Measurements from ENCODE around the gene LRBA.
"Not testable (repeated sequence)": the region's sequence is repeated elsewhere in the genome, so short reads cannot be mapped to it uniquely, and the experiment has no call there.

Gene LRBA

GRCh38 chr4:150389896-150390530, 625.1 kb downstream of the LRBA start:
- H4K91ac ChIP-seq (ENCODE audit: low read length): no peak overlapping the region
- no peaks in the 10 kb centered on the region for H3K79me1 ChIP-seq (replicated peaks; ENCODE audit: low read length, poor library complexity, severe bottlenecking)
- WGBS: no CpG with 5 or more reads among the region's 2 CpGs
- H3K27me3 ChIP-seq (ENCODE audit: control insufficient read depth in 1 of 2, insufficient read depth in 1 of 2, low read length in 2 of 2): no peaks in the 10 kb centered on the region
- no peak overlapping the region for H3K9ac ChIP-seq (ENCODE audit: low read length)
- H3K9me3 ChIP-seq (ENCODE audit: control insufficient read depth, low read length): peaks cover 3% of the 10 kb centered on the region
- H2BK120ac ChIP-seq (ENCODE audit: low read depth, low read length): no peak overlapping the region
- H3K4me1 ChIP-seq (ENCODE audit: control insufficient read depth, insufficient read depth, low read depth, low read length): no peaks in the 10 kb centered on the region
- no peak overlapping the region for H2BK15ac ChIP-seq (ENCODE audit: low read depth, poor library complexity, severe bottlenecking)
- H3K18ac ChIP-seq (ENCODE audit: low read depth in 1 of 2, low read length in 2 of 2): no peak overlapping the region
- H3K4me3 ChIP-seq (ENCODE audit: insufficient read depth in 1 of 2, low read depth in 1 of 2, low read length in 2 of 2): no peak overlapping the region
- H2BK5ac ChIP-seq (ENCODE audit: low read depth, low read length, poor library complexity, severe bottlenecking): no peak overlapping the region
- no peak overlapping the region for H3K4me2 ChIP-seq (ENCODE audit: low read length, poor library complexity, severe bottlenecking)
- no peak overlapping the region for H3K4ac ChIP-seq (ENCODE audit: low read depth in 1 of 2, low read length in 2 of 2)
- DNase-seq: peak; percentile 68
- no peak overlapping the region for H3K14ac ChIP-seq (ENCODE audit: low read length in 2 of 2)
- no peaks in the 10 kb centered on the region for H3K36me3 ChIP-seq (ENCODE audit: control insufficient read depth in 1 of 2, insufficient read depth in 2 of 2, low read depth in 1 of 2, low read length in 2 of 2)
- H3K27ac ChIP-seq (ENCODE audit: low read length, poor library complexity, severe bottlenecking): no peak overlapping the region
- H4K8ac ChIP-seq (ENCODE audit: low read length): no peak overlapping the region
- no peak overlapping the region for H2BK12ac ChIP-seq (ENCODE audit: low read length in 2 of 2)
- H2AFZ ChIP-seq (ENCODE audit: low read depth, low read length): no peak overlapping the region
- no peak overlapping the region for H3K23ac ChIP-seq (ENCODE audit: low read length in 2 of 2)
- no peak overlapping the region for H2AK5ac ChIP-seq (ENCODE audit: low read length, severe bottlenecking)

DNA sequence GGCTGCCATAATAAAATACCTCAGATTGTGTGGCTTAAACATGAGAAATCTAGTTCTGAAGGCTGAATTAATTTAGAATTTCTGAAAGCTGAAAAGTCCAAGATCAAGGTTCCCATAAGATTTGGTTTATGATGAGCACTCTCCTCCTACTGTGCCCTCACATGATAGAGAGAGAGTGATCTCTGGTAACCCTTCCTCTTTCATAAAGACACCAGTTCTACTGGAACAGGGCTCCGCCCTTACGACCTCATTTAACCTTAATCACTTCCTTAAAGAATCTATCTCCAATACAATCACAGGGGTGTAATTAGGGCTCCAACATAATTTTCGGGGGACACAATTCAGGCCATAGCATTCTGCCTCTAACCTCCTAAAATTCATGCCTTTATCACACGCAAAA, 627.1 kb downstream of the LRBA start:
- Histone ChIP-seq H2BK120ac (ENCODE audit: low read depth, low read length) (no peak overlapping the region), H4K8ac (ENCODE audit: low read length) (no peak overlapping the region), H4K91ac (ENCODE audit: low read length) (no peak overlapping the region), H3K27ac (ENCODE audit: low read length, poor library complexity, severe bottlenecking) (no peak overlapping the region), H3K36me3 (ENCODE audit: control insufficient read depth in 1 of 2, insufficient read depth in 2 of 2, low read depth in 1 of 2, low read length in 2 of 2) (no peaks in the 10 kb centered on the region), H3K18ac (ENCODE audit: low read depth in 1 of 2, low read length in 2 of 2) (no peak overlapping the region), H3K4me1 (ENCODE audit: control insufficient read depth, insufficient read depth, low read depth, low read length) (no peaks in the 10 kb centered on the region), H3K14ac (ENCODE audit: low read length in 2 of 2) (no peak overlapping the region), H3K79me1 (replicated peaks; ENCODE audit: low read length, poor library complexity, severe bottlenecking) (no peaks in the 10 kb centered on the region), H2BK5ac (ENCODE audit: low read depth, low read length, poor library complexity, severe bottlenecking) (no peak overlapping the region), H2BK15ac (ENCODE audit: low read depth, poor library complexity, severe bottlenecking) (no peak overlapping the region), H3K9ac (ENCODE audit: low read length) (no peak overlapping the region), H3K4ac (ENCODE audit: low read depth in 1 of 2, low read length in 2 of 2) (no peak overlapping the region), H2AFZ (ENCODE audit: low read depth, low read length) (no peak overlapping the region), H2AK5ac (ENCODE audit: low read length, severe bottlenecking) (no peak overlapping the region), H3K23ac (ENCODE audit: low read length in 2 of 2) (no peak overlapping the region), H3K4me3 (ENCODE audit: insufficient read depth in 1 of 2, low read depth in 1 of 2, low read length in 2 of 2) (no peak overlapping the region), H3K9me3 (ENCODE audit: control insufficient read depth, low read length) (peaks cover 3% of the 10 kb centered on the region), H2BK12ac (ENCODE audit: low read length in 2 of 2) (peak overlapping the region in 1 of 2 experiments; percentile 11), H3K27me3 (ENCODE audit: control insufficient read depth in 1 of 2, insufficient read depth in 1 of 2, low read length in 2 of 2) (no peaks in the 10 kb centered on the region), H3K4me2 (ENCODE audit: low read length, poor library complexity, severe bottlenecking) (no peak overlapping the region)
- WGBS: 97% methylated on average over 4 of the region's 4 CpGs
- DNase-seq: no peak

- H3K4me3 ChIP-seq (ENCODE audit: insufficient read depth in 1 of 2, low read depth in 1 of 2, low read length in 2 of 2); H2AFZ ChIP-seq (ENCODE audit: low read depth, low read length); H3K4me2 ChIP-seq (ENCODE audit: low read length, poor library complexity, severe bottlenecking); H4K8ac ChIP-seq (ENCODE audit: low read length); H3K27me3 ChIP-seq (ENCODE audit: control insufficient read depth in 1 of 2, insufficient read depth in 1 of 2, low read length in 2 of 2); H3K14ac ChIP-seq (ENCODE audit: low read length in 2 of 2); H2BK5ac ChIP-seq (ENCODE audit: low read depth, low read length, poor library complexity, severe bottlenecking); H2AK5ac ChIP-seq (ENCODE audit: low read length, severe bottlenecking); H3K79me1 ChIP-seq (replicated peaks; ENCODE audit: low read length, poor library complexity, severe bottlenecking); H3K36me3 ChIP-seq (ENCODE audit: control insufficient read depth in 1 of 2, insufficient read depth in 2 of 2, low read depth in 1 of 2, low read length in 2 of 2); H3K27ac ChIP-seq (ENCODE audit: low read length, poor library complexity, severe bottlenecking); H3K9ac ChIP-seq (ENCODE audit: low read length); DNase-seq; H3K4ac ChIP-seq (ENCODE audit: low read depth in 1 of 2, low read length in 2 of 2); H3K4me1 ChIP-seq (ENCODE audit: control insufficient read depth, insufficient read depth, low read depth, low read length); H3K23ac ChIP-seq (ENCODE audit: low read length in 2 of 2); H3K9me3 ChIP-seq (ENCODE audit: control insufficient read depth, low read length); H4K91ac ChIP-seq (ENCODE audit: low read length); H2BK15ac ChIP-seq (ENCODE audit: low read depth, poor library complexity, severe bottlenecking): not testable (repeated sequence)
- Histone ChIP-seq H3K18ac (ENCODE audit: low read depth in 1 of 2, low read length in 2 of 2) (peak overlapping the region in 1 of 2 experiments; percentile 73), H2BK120ac (ENCODE audit: low read depth, low read length) (peak overlapping the region; percentile 34), H2BK12ac (ENCODE audit: low read length in 2 of 2) (peak overlapping the region in 1 of 2 experiments; percentile 42)
- 100% methylated on average over 1 of the region's 2 CpGs for WGBS
Observed at GRCh38 chr4:150386415-150386814, 628.7 kb downstream of the LRBA start.

- H3K27me3 ChIP-seq (ENCODE audit: control insufficient read depth in 1 of 2, insufficient read depth in 1 of 2, low read length in 2 of 2): no peaks in the 10 kb centered on the region
- no peak overlapping the region for H3K27ac ChIP-seq (ENCODE audit: low read length, poor library complexity, severe bottlenecking)
- no peak overlapping the region for H3K23ac ChIP-seq (ENCODE audit: low read length in 2 of 2)
- H3K36me3 ChIP-seq (ENCODE audit: control insufficient read depth in 1 of 2, insufficient read depth in 2 of 2, low read depth in 1 of 2, low read length in 2 of 2): no peaks in the 10 kb centered on the region
- H3K4ac ChIP-seq (ENCODE audit: low read depth in 1 of 2, low read length in 2 of 2): no peak overlapping the region
- no peaks in the 10 kb centered on the region for H3K4me1 ChIP-seq (ENCODE audit: control insufficient read depth, insufficient read depth, low read depth, low read length)
- H2BK12ac ChIP-seq (ENCODE audit: low read length in 2 of 2): no peak overlapping the region
- H2BK120ac ChIP-seq (ENCODE audit: low read depth, low read length): no peak overlapping the region
- DNase-seq: peak; percentile 96
- no peak overlapping the region for H3K18ac ChIP-seq (ENCODE audit: low read depth in 1 of 2, low read length in 2 of 2)
- no peaks in the 10 kb centered on the region for H3K9me3 ChIP-seq (ENCODE audit: control insufficient read depth, low read length)
- no peak overlapping the region for H4K91ac ChIP-seq (ENCODE audit: low read length)
- 40% methylated on average over 1 of the region's 2 CpGs for WGBS
- no peak overlapping the region for H3K14ac ChIP-seq (ENCODE audit: low read length in 2 of 2)
- no peak overlapping the region for H4K8ac ChIP-seq (ENCODE audit: low read length)
- no peak overlapping the region for H2BK5ac ChIP-seq (ENCODE audit: low read depth, low read length, poor library complexity, severe bottlenecking)
- no peak overlapping the region for H2AFZ ChIP-seq (ENCODE audit: low read depth, low read length)
- no peak overlapping the region for H2AK5ac ChIP-seq (ENCODE audit: low read length, severe bottlenecking)
- no peak overlapping the region for H3K4me2 ChIP-seq (ENCODE audit: low read length, poor library complexity, severe bottlenecking)
- H3K4me3 ChIP-seq (ENCODE audit: insufficient read depth in 1 of 2, low read depth in 1 of 2, low read length in 2 of 2): no peak overlapping the region
- H3K9ac ChIP-seq (ENCODE audit: low read length): peak overlapping the region; percentile 27
- H2BK15ac ChIP-seq (ENCODE audit: low read depth, poor library complexity, severe bottlenecking): no peak overlapping the region
- H3K79me1 ChIP-seq (replicated peaks; ENCODE audit: low read length, poor library complexity, severe bottlenecking): no peaks in the 10 kb centered on the region
Observed at GRCh38 chr4:150385606-150386005, 629.5 kb downstream of the LRBA start.
